Smooth muscle cell of the umbilical artery (primary cell): ENCODE results near the gene CALHM1. TPM values are rescaled to one million over a fixed set of nuclear protein-coding genes. Genes with fewer than 3 reads are reported as not detected.

Source experiments
- total RNA-seq: library from RNA; depleted of rRNA; stranded (reverse); fragments of >200 nt; gene quantifications from 2 replicates; pipeline ENCODE4 v1.2.3, GENCODE V29; 2014

CALHM1 gene, protein sequence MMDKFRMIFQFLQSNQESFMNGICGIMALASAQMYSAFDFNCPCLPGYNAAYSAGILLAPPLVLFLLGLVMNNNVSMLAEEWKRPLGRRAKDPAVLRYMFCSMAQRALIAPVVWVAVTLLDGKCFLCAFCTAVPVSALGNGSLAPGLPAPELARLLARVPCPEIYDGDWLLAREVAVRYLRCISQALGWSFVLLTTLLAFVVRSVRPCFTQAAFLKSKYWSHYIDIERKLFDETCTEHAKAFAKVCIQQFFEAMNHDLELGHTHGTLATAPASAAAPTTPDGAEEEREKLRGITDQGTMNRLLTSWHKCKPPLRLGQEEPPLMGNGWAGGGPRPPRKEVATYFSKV
- total RNA-seq: not detected in 2 replicates

DNA sequence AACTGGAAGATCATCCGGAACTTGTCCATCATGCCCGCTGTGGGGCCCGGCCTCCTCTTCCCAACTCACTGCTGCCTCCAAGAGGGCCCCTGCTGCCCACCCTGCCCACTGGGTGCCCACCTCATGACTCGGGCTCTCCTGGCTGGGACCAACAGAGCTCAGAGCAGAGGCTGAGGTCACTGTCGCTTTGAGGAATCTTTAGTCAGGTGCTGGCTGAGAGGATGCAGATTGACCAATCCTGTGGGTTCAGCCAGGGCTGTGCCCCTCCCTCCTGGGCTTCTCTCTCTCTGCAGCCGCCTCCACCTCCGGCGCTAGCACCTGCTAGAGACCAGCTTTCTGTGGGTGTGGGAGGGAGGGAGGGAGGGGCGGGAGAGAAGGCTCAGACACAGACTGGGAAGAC is at the start of gene CALHM1:
TSS of gene CALHM1 (minus strand) at position 181 of the 400 bp plus-strand sequence. CDS start at position 32, 149 bp downstream.

GRCh38 chr10:103493362-103493915 is 34.7 kb upstream of the CALHM1 start, which contains the start of gene NEURL1:
NEURL1 (plus strand) TSS chr10:103493705; CDS start chr10:103494388, 683 bp downstream.

GRCh38 chr10:103479135-103479534 is 20.4 kb upstream of the CALHM1 start, which contains the start of gene CALHM3:
CALHM3 (minus strand) TSS chr10:103479240; CDS start chr10:103479032, 208 bp downstream.

DNA sequence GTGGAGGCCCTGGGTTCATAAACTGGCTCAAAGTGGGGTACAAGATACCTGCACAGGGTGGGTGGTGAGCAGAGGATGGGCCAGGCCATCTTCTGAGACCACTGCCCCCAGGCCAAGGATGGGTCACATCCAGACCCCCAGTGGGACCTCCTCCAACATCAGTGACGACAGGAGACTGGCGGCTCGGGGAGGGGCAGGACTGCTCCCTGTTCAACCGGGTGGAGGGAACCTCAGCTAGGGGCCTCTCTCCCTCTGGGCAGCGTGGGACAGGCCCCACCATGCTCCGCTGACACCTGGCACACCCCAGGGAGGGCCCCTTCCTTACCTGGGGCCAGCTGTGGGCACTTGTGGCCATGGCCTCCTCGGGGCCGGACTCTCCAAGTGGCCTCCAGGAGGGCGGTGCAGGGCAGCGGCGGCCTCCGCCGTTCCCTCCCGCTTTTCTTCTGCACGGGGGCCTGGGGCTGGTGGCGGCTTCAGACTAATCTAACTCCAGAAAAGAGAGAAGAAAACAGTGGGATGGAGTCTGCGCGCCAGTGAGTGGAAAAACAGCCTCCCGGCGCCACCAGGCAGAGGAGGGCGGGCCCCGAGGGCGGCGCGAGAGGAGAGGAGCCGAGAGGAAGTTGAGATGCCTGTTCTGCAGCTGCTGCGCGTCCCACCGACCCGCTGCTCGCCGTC is 6.7 kb downstream of the CALHM1 start, which contains the start of gene CALHM2:
TSS of gene CALHM2 (minus strand) at position 540 of the 675 bp plus-strand sequence. CDS start 2,429 bp downstream, outside the sequence.

Other genes starting within 250 kb of the CALHM1 start
- 0.09 TPM in 1 of 2 replicates, not detected in the other for gene RPEL1, start 213.0 kb downstream of the CALHM1 start, total RNA-seq
- gene INA, start 181.8 kb downstream of the CALHM1 start, total RNA-seq: 0.30 and 2.5 TPM in 2 replicates
- 8.9 and 10.2 TPM in 2 replicates for gene PCGF6, start 107.8 kb downstream of the CALHM1 start, total RNA-seq
- 3.9 and 4.8 TPM in 2 replicates for gene TAF5, start 90.9 kb downstream of the CALHM1 start, total RNA-seq
- gene ATP5MK, start 62.4 kb downstream of the CALHM1 start, total RNA-seq: 115 and 210 TPM in 2 replicates
- gene PDCD11, start 62.3 kb downstream of the CALHM1 start, total RNA-seq: 29.7 and 63.7 TPM in 2 replicates
- gene CALHM2, start 6.5 kb downstream of the CALHM1 start, total RNA-seq: 9.2 and 12.1 TPM in 2 replicates
- not detected in 2 replicates for gene CALHM3, start 20.3 kb upstream of the CALHM1 start, total RNA-seq
- gene NEURL1, start 34.8 kb upstream of the CALHM1 start, total RNA-seq: 0.18 and 0.59 TPM in 2 replicates